ENCODE data around the gene MAP1B. TPM values are rescaled to one million over a fixed set of nuclear protein-coding genes. Genes with fewer than 3 reads are reported as not detected.

The MAP1B gene
- total RNA-seq, 1 donor from 2014 or later, result 84.4 TPM

GRCh38 chr5:72195581-72195980 is 88.3 kb downstream of the MAP1B start:
- Histone ChIP-seq H3F3A (ENCODE audit: low read depth) (no peaks in the 10 kb centered on the region), H3K27me3 (no peaks in the 10 kb centered on the region), H3K27ac (no peak overlapping the region), H3K4me1 (no peaks in the 10 kb centered on the region), H3K36me3 (peaks cover 6% of the 10 kb centered on the region), H3K9ac (no peak overlapping the region), H2AFZ (replicated peaks) (no peak overlapping the region), H3K9me3 (ENCODE audit: low read depth) (no peaks in the 10 kb centered on the region), H3K79me2 (ENCODE audit: low read depth) (peaks cover 12% of the 10 kb centered on the region), H4K20me1 (ENCODE audit: low read depth) (peaks cover 5% of the 10 kb centered on the region), H3K4me2 (no peak overlapping the region), H3K4me3 (no peak overlapping the region)
- H3K36me3 Mint-ChIP-seq, result peaks cover 96% of the 10 kb centered on the region
- no peak for DNase-seq (ENCODE audit: low spot score)
- peaks cover 9% of the 10 kb centered on the region for H3K27me3 Mint-ChIP-seq (ENCODE audit: insufficient read depth, low read depth)
- TF ChIP-seq CTCF (IDR thresholded peaks at IDR 0.05) (no peak), EZH2phosphoT487 (IDR thresholded peaks at IDR 0.05) (no peak), EZH2 (IDR thresholded peaks at IDR 0.05) (no peak)
- no peaks in the 10 kb centered on the region for H3K4me1 Mint-ChIP-seq
- H3K4me3 Mint-ChIP-seq, result no peak overlapping the region
- H3K9me3 Mint-ChIP-seq, result peaks cover 28% of the 10 kb centered on the region
- no peak overlapping the region for H3K27ac Mint-ChIP-seq

DNA sequence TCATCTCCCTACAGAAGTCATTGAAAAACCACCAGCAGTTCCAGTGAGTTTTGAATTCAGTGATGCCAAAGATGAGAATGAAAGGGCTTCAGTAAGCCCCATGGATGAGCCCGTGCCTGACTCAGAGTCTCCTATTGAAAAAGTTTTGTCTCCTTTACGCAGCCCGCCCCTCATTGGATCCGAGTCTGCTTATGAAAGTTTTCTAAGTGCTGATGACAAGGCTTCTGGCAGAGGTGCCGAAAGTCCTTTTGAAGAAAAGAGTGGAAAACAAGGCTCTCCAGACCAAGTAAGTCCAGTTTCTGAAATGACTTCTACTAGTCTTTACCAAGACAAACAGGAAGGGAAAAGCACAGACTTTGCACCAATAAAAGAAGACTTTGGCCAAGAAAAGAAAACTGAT is 90.1 kb downstream of the MAP1B start:
- Histone ChIP-seq H3K9me3 (ENCODE audit: low read depth) (no peaks in the 10 kb centered on the region), H3K9ac (no peak overlapping the region), H3K27me3 (no peaks in the 10 kb centered on the region), H3K4me2 (no peak overlapping the region), H3K36me3 (peaks cover 6% of the 10 kb centered on the region), H3K79me2 (ENCODE audit: low read depth) (peaks cover 9% of the 10 kb centered on the region), H2AFZ (replicated peaks) (no peak overlapping the region), H3K4me3 (no peak overlapping the region), H3K27ac (no peak overlapping the region), H3K4me1 (no peaks in the 10 kb centered on the region), H4K20me1 (ENCODE audit: low read depth) (peaks cover 6% of the 10 kb centered on the region), H3F3A (ENCODE audit: low read depth) (no peaks in the 10 kb centered on the region)
- Mint-ChIP-seq H3K27me3 (ENCODE audit: insufficient read depth, low read depth) (peaks cover 9% of the 10 kb centered on the region), H3K27ac (no peak overlapping the region), H3K9me3 (peaks cover 28% of the 10 kb centered on the region), H3K4me1 (no peaks in the 10 kb centered on the region), H3K4me3 (no peak overlapping the region), H3K36me3 (peaks cover 90% of the 10 kb centered on the region)
- DNase-seq (ENCODE audit: low spot score), result no peak
- TF ChIP-seq EZH2phosphoT487 (IDR thresholded peaks at IDR 0.05), result no peak
- no peak for TF ChIP-seq CTCF (IDR thresholded peaks at IDR 0.05)
- no peak for TF ChIP-seq EZH2 (IDR thresholded peaks at IDR 0.05)

DNA sequence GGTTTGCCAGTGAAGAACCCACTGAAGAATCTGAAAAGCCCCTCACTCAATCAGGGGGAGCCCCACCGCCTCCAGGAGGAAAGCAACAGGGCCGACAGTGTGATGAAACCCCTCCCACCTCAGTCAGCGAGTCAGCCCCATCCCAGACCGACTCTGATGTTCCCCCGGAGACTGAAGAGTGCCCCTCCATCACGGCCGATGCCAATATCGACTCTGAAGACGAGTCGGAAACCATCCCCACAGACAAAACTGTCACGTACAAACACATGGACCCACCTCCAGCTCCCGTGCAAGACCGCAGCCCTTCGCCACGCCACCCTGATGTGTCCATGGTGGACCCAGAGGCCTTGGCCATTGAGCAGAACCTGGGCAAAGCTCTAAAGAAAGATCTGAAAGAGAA is 92.4 kb downstream of the MAP1B start:
- no peak overlapping the region for H3K27ac ChIP-seq
- peaks cover 8% of the 10 kb centered on the region for H4K20me1 ChIP-seq (ENCODE audit: low read depth)
- H3K27ac Mint-ChIP-seq, result peak overlapping the region; percentile 22
- DNase-seq (ENCODE audit: low spot score), result no peak
- H3K4me3 ChIP-seq, result no peak overlapping the region
- H3K4me3 Mint-ChIP-seq, result no peak overlapping the region
- H3K79me2 ChIP-seq (ENCODE audit: low read depth), result peaks cover 9% of the 10 kb centered on the region
- peaks cover 17% of the 10 kb centered on the region for H3K36me3 ChIP-seq
- H3F3A ChIP-seq (ENCODE audit: low read depth), result no peaks in the 10 kb centered on the region
- TF ChIP-seq EZH2 (IDR thresholded peaks at IDR 0.05) (no peak), CTCF (IDR thresholded peaks at IDR 0.05) (no peak), EZH2phosphoT487 (IDR thresholded peaks at IDR 0.05) (no peak)
- H3K27me3 Mint-ChIP-seq (ENCODE audit: insufficient read depth, low read depth), result peaks cover 9% of the 10 kb centered on the region
- H3K36me3 Mint-ChIP-seq, result peaks cover 84% of the 10 kb centered on the region
- no peak overlapping the region for H2AFZ ChIP-seq (replicated peaks)
- no peaks in the 10 kb centered on the region for H3K27me3 ChIP-seq
- no peak overlapping the region for H3K4me2 ChIP-seq
- H3K9me3 ChIP-seq (ENCODE audit: low read depth), result no peaks in the 10 kb centered on the region
- H3K4me1 ChIP-seq, result no peaks in the 10 kb centered on the region
- peaks cover 28% of the 10 kb centered on the region for H3K9me3 Mint-ChIP-seq
- no peak overlapping the region for H3K9ac ChIP-seq
- H3K4me1 Mint-ChIP-seq, result no peaks in the 10 kb centered on the region
